Measurements from ENCODE around the gene KLF11. TPM values are rescaled to one million over a fixed set of nuclear protein-coding genes. Genes with fewer than 3 reads are reported as not detected.

KLF11 gene
- polyA plus RNA-seq, 1 donor from 2014 or later = 5.7 TPM

- TF ChIP-seq POLR2AphosphoS5 (IDR thresholded peaks at IDR 0.05) = no peak
- no peak for TF ChIP-seq REST (IDR thresholded peaks at IDR 0.05; ENCODE audit: borderline replicate concordance)
- no peak for TF ChIP-seq SMC3 (conservative IDR thresholded peaks at IDR 0.05; ENCODE audit: poor library complexity)
- TF ChIP-seq CTCF (IDR thresholded peaks at IDR 0.05; ENCODE audit: poor library complexity, severe bottlenecking) = no peak
- no peak for TF ChIP-seq MXI1 (conservative IDR thresholded peaks at IDR 0.05; ENCODE audit: poor library complexity, severe bottlenecking)
- H3K36me3 ChIP-seq (ENCODE audit: insufficient read depth, low read length) = no peaks in the 10 kb centered on the region
- no peaks in the 10 kb centered on the region for H3K27me3 ChIP-seq (ENCODE audit: insufficient read depth, low read depth, low read length)
- no peaks in the 10 kb centered on the region for H3K9me2 ChIP-seq (ENCODE audit: insufficient read depth, low read length)
- no peaks in the 10 kb centered on the region for H4K20me1 ChIP-seq (ENCODE audit: insufficient read depth)
- H3K27ac ChIP-seq (ENCODE audit: low read length) = no peak overlapping the region
- H3K9ac ChIP-seq (ENCODE audit: low read length) = no peak overlapping the region
- no peak overlapping the region for H3K4me3 ChIP-seq (ENCODE audit: low read length)
- no peaks in the 10 kb centered on the region for H3K79me2 ChIP-seq (replicated peaks; ENCODE audit: insufficient read depth, low read length)
- no peaks in the 10 kb centered on the region for H3F3A ChIP-seq (ENCODE audit: insufficient read depth, low read length, poor library complexity, severe bottlenecking)
- H2AFZ ChIP-seq (ENCODE audit: low read depth, low read length) = no peak overlapping the region
- H3K4me2 ChIP-seq (ENCODE audit: low read length) = no peak overlapping the region
- H3K9me3 ChIP-seq (ENCODE audit: low read length) = no peaks in the 10 kb centered on the region
Measured at GRCh38 chr2:10062931-10063365, 19.6 kb downstream of the KLF11 start.

- Histone ChIP-seq H3K9me2 (ENCODE audit: insufficient read depth, low read length) (no peaks in the 10 kb centered on the region), H3K9me3 (ENCODE audit: low read length) (no peaks in the 10 kb centered on the region), H3F3A (ENCODE audit: insufficient read depth, low read length, poor library complexity, severe bottlenecking) (no peaks in the 10 kb centered on the region), H2AFZ (ENCODE audit: low read depth, low read length) (no peak overlapping the region), H3K79me2 (replicated peaks; ENCODE audit: insufficient read depth, low read length) (no peaks in the 10 kb centered on the region), H3K9ac (ENCODE audit: low read length) (no peak overlapping the region), H3K36me3 (ENCODE audit: insufficient read depth, low read length) (no peaks in the 10 kb centered on the region), H3K4me3 (ENCODE audit: low read length) (no peak overlapping the region), H4K20me1 (ENCODE audit: insufficient read depth) (no peaks in the 10 kb centered on the region), H3K4me2 (ENCODE audit: low read length) (no peak overlapping the region), H3K27ac (ENCODE audit: low read length) (no peak overlapping the region), H3K27me3 (ENCODE audit: insufficient read depth, low read depth, low read length) (no peaks in the 10 kb centered on the region)
- TF ChIP-seq EZH2 (IDR thresholded peaks at IDR 0.05; ENCODE audit: borderline replicate concordance, insufficient read depth, low read length, poor library complexity, severe bottlenecking) = no peak
- no peak for TF ChIP-seq RAD21 (conservative IDR thresholded peaks at IDR 0.05)
Measured at GRCh38 chr2:10063566-10063965, 20.2 kb downstream of the KLF11 start.

GRCh38 chr2:10064932-10065772 lies 21.8 kb downstream of the KLF11 start:
- no peaks in the 10 kb centered on the region for H3K79me2 ChIP-seq (replicated peaks; ENCODE audit: insufficient read depth, low read length)
- no peaks in the 10 kb centered on the region for H3F3A ChIP-seq (ENCODE audit: insufficient read depth, low read length, poor library complexity, severe bottlenecking)
- no peak overlapping the region for H3K27ac ChIP-seq (ENCODE audit: low read length)
- TF ChIP-seq CTCF (IDR thresholded peaks at IDR 0.05; ENCODE audit: poor library complexity, severe bottlenecking) (no peak), POLR2AphosphoS5 (IDR thresholded peaks at IDR 0.05) (no peak), SMC3 (conservative IDR thresholded peaks at IDR 0.05; ENCODE audit: poor library complexity) (no peak), REST (IDR thresholded peaks at IDR 0.05; ENCODE audit: borderline replicate concordance) (no peak), EZH2 (IDR thresholded peaks at IDR 0.05; ENCODE audit: borderline replicate concordance, insufficient read depth, low read length, poor library complexity, severe bottlenecking) (no peak), MXI1 (conservative IDR thresholded peaks at IDR 0.05; ENCODE audit: poor library complexity, severe bottlenecking) (no peak), TAF1 (IDR thresholded peaks at IDR 0.05; ENCODE audit: low read depth) (no peak), EP300 (conservative IDR thresholded peaks at IDR 0.05; ENCODE audit: poor library complexity, severe bottlenecking) (no peak), RAD21 (conservative IDR thresholded peaks at IDR 0.05) (no peak)
- H3K36me3 ChIP-seq (ENCODE audit: insufficient read depth, low read length) = no peaks in the 10 kb centered on the region
- no peak overlapping the region for H3K9ac ChIP-seq (ENCODE audit: low read length)
- H4K20me1 ChIP-seq (ENCODE audit: insufficient read depth) = no peaks in the 10 kb centered on the region
- H3K4me2 ChIP-seq (ENCODE audit: low read length) = no peak overlapping the region
- no peaks in the 10 kb centered on the region for H3K27me3 ChIP-seq (ENCODE audit: insufficient read depth, low read depth, low read length)
- no peaks in the 10 kb centered on the region for H3K9me3 ChIP-seq (ENCODE audit: low read length)
- no peak overlapping the region for H2AFZ ChIP-seq (ENCODE audit: low read depth, low read length)
- no peaks in the 10 kb centered on the region for H3K9me2 ChIP-seq (ENCODE audit: insufficient read depth, low read length)
- no peak overlapping the region for H3K4me3 ChIP-seq (ENCODE audit: low read length)
